K562 (cell line): Measurements from ENCODE around the gene SAFB. TPM values are rescaled to one million over a fixed set of nuclear protein-coding genes. Genes with fewer than 3 reads are reported as not detected.

Experiments used
- ATAC-seq: fragments of 200-7000 bp; cut with Tn5 transposase; 3 replicates; pipeline ENCODE4 v1.9.1; 2020; ENCODE audit warnings: moderate library complexity
- BruUV-seq: library from RNA; stranded (reverse); fragments of 400-500 nt; replicated peaks from 2 replicates; lab custom pipeline; 2021; lab: Mats Ljungman, UMichigan
- CTCF ChIA-PET: fragments of 300-600 bp; formaldehyde crosslinking; extraction: SDS; loops from one replicate; lab custom pipeline; 2021; ENCODE audit warnings: low intra/inter-chr PET ratio; lab: Yijun Ruan, JAX
- POLR2A ChIA-PET: fragments of 300-600, 350-650 bp; sonication (Branson Sonifier 250); formaldehyde crosslinking; extraction: SDS; loops from one replicate; lab custom pipeline; 2021; ENCODE audit warnings: antibody characterized with exemption, inconsistent platforms; lab: Yijun Ruan, JAX
- DNase-seq, 4 experiments: peaks; one replicate each; pipeline versions ENCODE4 v3.0.0 to v3.0.0-alpha.2; 2011 to 2018; ENCODE audit warnings: low spot score in 3 of 4, mixed read lengths in 3 of 4; ENCODE audit errors: extremely low read depth in 1 of 4
- FAIRE-seq: peaks from 2 replicates; lab custom pipeline; 2011; peaks lifted over from hg19 to GRCh38; lab: Jason Lieb, UNC
- H2AFZ ChIP-seq: 2 replicates; pipeline ENCODE4 v1.6.0; 2011; ENCODE audit warnings: low read depth, low read length, control low read depth, inconsistent platforms
- H3K27ac ChIP-seq: fragments of 200-600 bp; 3 replicates; pipeline ENCODE4 v1.8.0; 2011; ENCODE audit warnings: low read depth, mild to moderate bottlenecking, control low read depth, inconsistent platforms, low read length, moderate library complexity, mixed read lengths; ENCODE audit errors: extremely low read depth
- H3K27me3 ChIP-seq, 2 experiments: fragments of 300-600 bp in 1 of 2; 2 replicates in 1 of 2; 3 replicates in 1 of 2; pipeline versions ENCODE4 v1.6.0 to v1.8.0; 2011; ENCODE audit warnings: inconsistent platforms in 2 of 2, low read length in 2 of 2, mild to moderate bottlenecking in 1 of 2, mixed read lengths in 1 of 2, moderate library complexity in 1 of 2; ENCODE audit not compliant: control insufficient read depth in 2 of 2, insufficient read depth in 2 of 2
- H3K36me3 ChIP-seq: fragments of 300-600 bp; 3 replicates; pipeline ENCODE4 v1.8.0; 2011; ENCODE audit warnings: mild to moderate bottlenecking, low read length, inconsistent platforms; ENCODE audit not compliant: control insufficient read depth, insufficient read depth
- H3K4me1 ChIP-seq, 2 experiments: fragments of 200-600 bp in 1 of 2; replicated peaks in 1 of 2; 2 replicates in 1 of 2; 3 replicates in 1 of 2; pipeline versions ENCODE4 v1.5.1 to v1.8.0; 2011; ENCODE audit warnings: inconsistent platforms in 2 of 2, low read length in 2 of 2, mild to moderate bottlenecking in 1 of 2, mixed read lengths in 1 of 2, moderate library complexity in 1 of 2; ENCODE audit not compliant: control insufficient read depth in 2 of 2, insufficient read depth in 2 of 2
- H3K4me2 ChIP-seq: 2 replicates; pipeline ENCODE4 v1.6.1; 2011; ENCODE audit warnings: low read length, control low read depth, inconsistent platforms, mixed read lengths; ENCODE audit not compliant: insufficient read depth
- H3K4me3 ChIP-seq: fragments of 200-600 bp; sonication (generic), shearing (Covaris generic); 2 replicates; pipeline ENCODE4 v1.5.1; 2016; ENCODE audit warnings: control low read depth, inconsistent platforms
- H3K79me2 ChIP-seq: fragments of 200-600 bp; 3 replicates; pipeline ENCODE4 v1.8.0; 2011; ENCODE audit warnings: low read length, inconsistent platforms; ENCODE audit not compliant: control insufficient read depth, insufficient read depth
- H3K9ac ChIP-seq, 2 experiments: 2 replicates each; pipeline versions ENCODE4 v1.6.0 to v1.6.1; 2011; ENCODE audit warnings: low read depth in 2 of 2, low read length in 2 of 2, control low read depth in 1 of 2, inconsistent platforms in 1 of 2, mild to moderate bottlenecking in 1 of 2, mixed read lengths in 1 of 2; ENCODE audit not compliant: insufficient read depth in 1 of 2
- H3K9me1 ChIP-seq: one replicate; pipeline ENCODE4 v1.6.0; 2011; ENCODE audit warnings: inconsistent platforms, mild to moderate bottlenecking, low read length, moderate library complexity; ENCODE audit not compliant: control insufficient read depth, insufficient read depth
- H3K9me3 ChIP-seq: replicated peaks from 2 replicates; pipeline ENCODE4 v1.5.1; 2011; ENCODE audit warnings: low read depth, low read length, inconsistent platforms; ENCODE audit not compliant: control insufficient read depth, insufficient read depth
- H4K20me1 ChIP-seq: replicated peaks from 2 replicates; pipeline ENCODE4 v1.6.1; 2011; ENCODE audit warnings: low read length, inconsistent platforms, mixed read lengths; ENCODE audit not compliant: control insufficient read depth, insufficient read depth
- EWSR1 ChIP-seq: fragments of 450-650 bp; IDR thresholded peaks from 2 replicates; pipeline ENCODE4 v1.6.1; 2018; ENCODE audit warnings: borderline replicate concordance, mild to moderate bottlenecking, low read depth, moderate library complexity; ENCODE audit not compliant: partially characterized antibody
- HLTF ChIP-seq: fragments of 450-650 bp; IDR thresholded peaks from 2 replicates; pipeline ENCODE4 v1.6.1; 2016
- HNRNPL ChIP-seq: fragments of 200-400 bp; formaldehyde crosslinking; IDR thresholded peaks from 2 replicates; pipeline ENCODE4 v1.6.1; 2017; ENCODE audit warnings: low read depth, mild to moderate bottlenecking, low read length
- MAFF ChIP-seq: IDR thresholded peaks from 2 replicates; pipeline ENCODE4 v1.6.1; 2012; ENCODE audit warnings: low read length, improper control_type of control experiment
- MCM2 ChIP-seq: fragments of 450-650 bp; IDR thresholded peaks from 2 replicates; pipeline ENCODE4 v1.6.1; 2017; ENCODE audit warnings: low read depth, mild to moderate bottlenecking
- SNIP1 ChIP-seq: fragments of 450-650 bp; IDR thresholded peaks from 2 replicates; pipeline ENCODE4 v1.7.1; 2017; ENCODE audit warnings: low read depth, mild to moderate bottlenecking
- ZNF24 ChIP-seq: fragments of 450-650 bp; IDR thresholded peaks from 2 replicates; pipeline ENCODE4 v1.6.1; 2016
- WGBS: fragments of 100-300 bp; shearing (Covaris generic); methylation state at CpG from one replicate; pipeline ENCODE4 v1.1.6; 2016; ENCODE audit warnings: low coverage, mixed read lengths; ENCODE audit not compliant: insufficient coverage; ENCODE audit errors: missing lambda C conversion rate; 5-methylcytosine and 5-hydroxymethylcytosine counted together
- in situ Hi-C: fragments of 300-500 bp; cut with MboI; formaldehyde crosslinking; loops from 4 replicates; pipeline ENCODE4 v1.15.0; 2018; ENCODE audit warnings: inconsistent platforms, mixed read lengths
- intact Hi-C: fragments of 100-400 bp; cut with micrococcal nuclease; formaldehyde crosslinking; loops from 2 replicates; pipeline ENCODE4 v1.14.2; 2022
- polyA plus RNA-seq, 8 experiments: library from polyadenylated mRNA; depleted of rRNA in 4 of 8; stranded (reverse) in 5 of 8; unstranded in 3 of 8; fragments of >200 nt; fragmentation: Nextera tagmentation in 2 of 8; fragmentation: Illumina TruSeq in 1 of 8; extraction: Ambion mirVana in 2 of 8; extraction: Trizol in 1 of 8; gene quantifications; 2 replicates each; pipeline versions ENCODE4 v1.2.1 to v1.2.3, GENCODE V29; 2011 to 2014; ENCODE audit warnings: inconsistent platforms in 1 of 8, missing spikeins in 1 of 8
- total RNA-seq, 7 experiments: library from RNA; depleted of rRNA in 6 of 7; stranded (reverse); fragments of >200 nt in 6 of 7; fragmentation: Illumina TruSeq in 2 of 7; extraction: Trizol in 2 of 7; gene quantifications; 2 replicates each; pipeline versions ENCODE4 v1.2.1 to v1.2.3, GENCODE V29; 2011 to 2021; ENCODE audit warnings: low replicate concordance in 1 of 7
- TF ChIP-seq, protein P1 (sequence below): IDR thresholded peaks from 2 replicates; pipeline ENCODE4 v1.6.1; 2011; ENCODE audit not compliant: insufficient read length; ENCODE audit errors: extremely low read depth

SAFB gene
- total and polyA plus RNA-seq, 9 of the 15 experiments (the other 6 are each of a cell fraction or from before 2014, with no cell fraction given) = 1.1 to 151 (median 83.1) TPM

DNA sequence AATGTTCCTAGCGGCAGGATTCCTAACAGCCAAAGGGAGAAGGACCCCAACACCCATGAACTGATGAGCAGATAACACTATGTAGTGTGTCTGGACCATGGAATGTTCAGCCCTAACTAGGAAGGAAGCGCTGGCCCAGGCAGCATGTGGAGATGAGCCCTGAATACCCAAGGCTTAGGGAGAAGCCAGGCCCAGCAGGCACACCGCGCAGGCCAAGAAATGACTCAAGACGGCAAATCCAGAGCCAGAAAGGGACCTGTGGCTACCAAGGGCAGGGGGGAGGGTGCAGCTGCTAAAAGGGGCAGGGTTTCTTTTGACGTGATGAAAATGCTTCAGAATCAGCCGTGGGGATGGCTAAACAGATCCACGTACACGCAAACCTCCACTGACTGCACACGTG is 34.4 kb upstream of the SAFB start:
- intact Hi-C loops (no loop called here), in situ Hi-C loops (no loop called here)
- Histone ChIP-seq H2AFZ (no peak overlapping the region), H3K27ac (no peak overlapping the region), H3K9me3 (no peaks in the 10 kb centered on the region), H3K4me3 (no peak overlapping the region), H3K79me2 (peaks cover 3% of the 10 kb centered on the region; the same call in 2 of the 3 replicates), H3K27me3 (no peaks in the 10 kb centered on the region), H4K20me1 (no peaks in the 10 kb centered on the region; the same call in 1 of the 2 replicates), H3K9ac (no peak overlapping the region), H3K4me1 (peaks cover 14 to 41% of the 10 kb centered on the region in 2 experiments), H3K4me2 (no peak overlapping the region), H3K9me1 (no peaks in the 10 kb centered on the region), H3K36me3 (peaks cover 90% of the 10 kb centered on the region; the same call in 2 of the 3 replicates)
- no TSS peak for BruUV-seq
- ChIA-PET POLR2A (interaction anchor here (0.6 to 0.7 kb wide), 2 partner anchors 8 to 575 kb away, joined by 3 read pairs; no protein-coding TSS in a partner anchor), CTCF (no interaction called here)
- ATAC-seq (no peak), DNase-seq (no peak), FAIRE-seq (no peak)
- 88% methylated on average over 9 of the region's 10 CpGs for WGBS
- TF ChIP-seq MCM2 (no peak), SNIP1 (no peak), ZNF24 (no peak), MAFF (no peak), HLTF (no peak), HNRNPL (no peak), EWSR1 (no peak)
- TF ChIP-seq, protein P1, sequence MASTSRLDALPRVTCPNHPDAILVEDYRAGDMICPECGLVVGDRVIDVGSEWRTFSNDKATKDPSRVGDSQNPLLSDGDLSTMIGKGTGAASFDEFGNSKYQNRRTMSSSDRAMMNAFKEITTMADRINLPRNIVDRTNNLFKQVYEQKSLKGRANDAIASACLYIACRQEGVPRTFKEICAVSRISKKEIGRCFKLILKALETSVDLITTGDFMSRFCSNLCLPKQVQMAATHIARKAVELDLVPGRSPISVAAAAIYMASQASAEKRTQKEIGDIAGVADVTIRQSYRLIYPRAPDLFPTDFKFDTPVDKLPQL = no peak
